HG03439 (cell line): Measurements from ENCODE around the gene LRCH1.

Source experiments
- ATAC-seq: cut with Tn5 transposase; IDR thresholded peaks from one replicate; pipeline ENCODE4 v1.9.1; 2021; ENCODE audit warnings: mild to moderate bottlenecking, moderate library complexity; ENCODE audit not compliant: unreplicated experiment

Gene LRCH1

DNA sequence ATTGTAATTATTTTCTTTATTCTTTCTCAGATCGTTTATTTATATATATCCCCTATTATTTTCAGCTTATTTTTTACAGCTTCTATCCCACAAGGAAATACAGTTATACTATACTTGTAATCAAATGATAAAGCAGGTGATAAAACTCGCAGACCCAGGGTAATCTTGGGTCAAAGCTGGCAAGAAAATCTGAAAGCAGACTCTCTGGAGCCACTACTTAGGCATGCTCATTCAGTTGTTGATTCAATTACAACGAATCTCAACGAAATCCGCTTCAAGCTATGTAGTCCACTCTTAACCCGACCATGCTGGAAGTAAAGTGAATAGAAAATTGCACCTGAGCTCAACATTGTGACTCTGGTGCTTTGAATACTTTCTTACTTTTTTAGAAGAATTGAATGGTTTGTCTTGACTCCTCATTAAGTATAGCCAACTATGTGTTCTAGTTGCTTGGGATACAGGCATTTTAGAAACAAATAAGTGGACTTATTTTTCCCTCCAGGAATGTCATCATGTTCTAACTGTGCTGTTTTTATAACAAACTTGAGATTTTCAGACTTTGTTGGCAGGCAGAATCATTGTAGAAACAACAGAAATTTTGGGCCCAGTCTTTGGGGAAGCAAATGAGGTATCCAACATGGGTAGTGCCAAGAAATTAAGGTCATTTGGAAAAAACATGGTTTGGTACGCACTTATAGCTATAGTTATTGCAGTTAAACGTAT is 222.6 kb downstream of the LRCH1 start:
- ATAC-seq = no peak

DNA sequence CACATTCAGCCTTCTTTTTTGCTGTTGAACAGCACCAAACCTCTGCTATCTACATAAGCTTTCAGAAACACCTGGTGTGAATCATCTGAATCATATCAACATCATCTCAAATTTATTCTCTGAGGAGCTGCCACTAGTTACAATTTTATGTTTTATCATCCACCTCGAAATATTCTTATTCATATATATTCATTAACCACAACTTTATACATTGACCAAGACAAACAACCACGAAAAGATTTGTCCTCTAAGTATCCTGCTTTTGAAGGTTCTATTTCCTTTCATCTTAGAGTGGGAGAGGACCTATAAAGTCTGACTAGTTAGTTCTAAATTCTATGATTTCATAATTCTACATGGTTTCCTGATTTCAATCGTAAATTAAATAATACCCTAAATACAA is 225.1 kb downstream of the LRCH1 start:
- ATAC-seq = no peak

DNA sequence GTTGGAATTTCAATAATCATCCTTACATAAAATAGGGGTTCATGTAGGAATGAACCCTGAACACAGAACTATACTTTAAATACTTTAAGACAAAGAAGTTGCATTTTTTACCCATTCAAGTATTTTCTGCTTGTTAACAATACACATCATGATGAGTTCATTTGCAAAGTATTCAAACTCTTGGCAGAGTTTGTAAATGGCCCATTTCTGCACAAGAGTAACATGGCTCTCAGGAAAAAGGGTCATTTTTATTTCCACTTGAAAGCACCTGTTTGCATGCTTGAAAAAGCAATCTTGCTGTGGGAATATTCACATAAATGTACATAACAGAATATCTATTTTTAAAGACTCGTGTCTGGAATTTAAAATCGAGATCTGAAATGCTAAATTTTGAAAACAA is 225.9 kb downstream of the LRCH1 start:
- ATAC-seq = no peak

DNA sequence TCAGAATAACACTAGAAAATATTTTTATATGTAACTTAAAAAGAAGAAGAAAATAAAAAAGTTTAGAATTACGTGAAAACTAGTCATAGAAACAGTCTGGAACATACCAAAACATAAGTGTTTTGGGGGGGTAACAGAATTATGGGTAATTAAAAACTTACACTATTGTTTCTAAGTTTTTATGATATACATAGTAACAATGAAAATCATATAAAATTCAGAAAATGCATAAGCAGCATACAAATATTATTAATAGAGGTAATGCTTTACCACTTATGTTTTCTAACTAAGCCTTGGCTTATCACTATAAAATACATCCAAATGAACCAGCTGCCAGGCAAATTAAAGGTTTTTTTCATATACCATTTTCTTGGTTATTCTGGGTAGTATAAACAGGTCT is 229.1 kb downstream of the LRCH1 start:
- ATAC-seq = no peak

DNA sequence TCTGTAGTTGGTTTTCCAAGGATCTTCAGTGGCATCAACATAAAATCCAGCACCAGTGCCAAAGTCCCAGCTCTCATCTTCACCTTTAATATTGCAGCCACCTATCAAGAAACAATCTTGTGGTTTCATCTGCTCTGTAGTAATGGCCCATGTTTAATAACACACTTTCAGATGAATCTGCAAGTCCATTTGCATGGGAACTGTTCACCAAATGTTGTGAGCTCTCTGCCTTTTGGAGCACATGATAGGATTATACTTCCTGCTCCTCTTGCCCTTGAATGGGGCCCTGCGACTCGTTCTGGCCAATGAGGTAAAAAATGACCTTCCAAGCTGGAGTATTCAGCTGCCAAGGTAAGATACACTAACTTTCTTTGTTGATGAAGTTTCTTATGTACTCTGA is 229.7 kb downstream of the LRCH1 start:
- ATAC-seq = no peak

DNA sequence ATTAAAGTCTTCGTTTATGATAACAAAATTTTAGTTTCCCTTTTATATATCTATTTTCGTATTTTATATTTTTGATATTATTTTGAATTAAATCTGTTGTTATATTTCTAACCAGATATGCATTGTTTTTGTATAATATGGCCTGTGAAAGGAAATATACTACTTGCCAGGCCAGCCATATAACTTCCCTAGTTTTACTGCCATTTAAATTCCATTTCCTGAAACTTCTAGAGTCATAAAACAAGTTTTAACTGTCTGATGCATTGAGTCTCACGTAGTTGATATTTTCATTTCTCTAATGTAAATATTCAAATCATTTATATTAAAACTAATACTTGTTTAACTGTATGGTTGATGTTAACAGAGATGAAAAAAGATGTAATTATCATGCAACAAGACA is 230.5 kb downstream of the LRCH1 start:
- no peak for ATAC-seq

DNA sequence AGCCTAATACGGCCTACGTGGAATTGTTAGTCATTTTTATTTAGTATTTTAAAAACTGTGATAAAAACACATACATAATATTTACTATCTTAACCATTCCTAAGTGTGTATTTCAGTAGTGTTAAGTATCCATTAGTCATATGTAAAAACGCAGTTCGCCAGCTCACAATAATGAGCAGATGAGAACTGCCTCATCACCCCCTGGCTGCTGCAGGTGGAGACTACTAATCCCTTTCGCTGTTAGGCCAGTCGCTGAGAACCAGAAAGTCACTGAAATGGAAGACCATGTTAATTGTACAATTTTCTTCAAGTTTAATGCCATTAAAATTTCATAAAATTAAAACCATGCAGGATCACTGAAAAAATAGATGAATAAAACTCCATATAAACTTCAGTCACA is 242.4 kb downstream of the LRCH1 start:
- ATAC-seq = no peak

DNA sequence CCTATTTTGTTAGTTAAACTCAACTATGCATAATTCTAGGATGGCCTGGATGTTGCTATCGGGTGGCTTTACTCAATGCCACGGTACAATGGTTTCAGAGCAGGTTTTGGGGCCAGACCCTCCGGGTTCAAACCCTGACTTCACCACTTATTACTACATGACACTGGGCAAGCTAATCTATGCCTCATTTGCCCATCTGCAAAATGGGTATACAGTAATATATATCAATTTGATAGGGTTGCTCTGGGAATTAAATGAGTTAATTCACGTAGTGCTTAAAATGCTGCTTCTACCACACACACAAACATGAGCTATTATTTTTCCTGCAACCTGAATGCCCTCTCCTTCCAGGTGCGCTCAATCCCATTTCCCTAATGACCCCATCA is 243.2 kb downstream of the LRCH1 start:
- no peak for ATAC-seq

DNA sequence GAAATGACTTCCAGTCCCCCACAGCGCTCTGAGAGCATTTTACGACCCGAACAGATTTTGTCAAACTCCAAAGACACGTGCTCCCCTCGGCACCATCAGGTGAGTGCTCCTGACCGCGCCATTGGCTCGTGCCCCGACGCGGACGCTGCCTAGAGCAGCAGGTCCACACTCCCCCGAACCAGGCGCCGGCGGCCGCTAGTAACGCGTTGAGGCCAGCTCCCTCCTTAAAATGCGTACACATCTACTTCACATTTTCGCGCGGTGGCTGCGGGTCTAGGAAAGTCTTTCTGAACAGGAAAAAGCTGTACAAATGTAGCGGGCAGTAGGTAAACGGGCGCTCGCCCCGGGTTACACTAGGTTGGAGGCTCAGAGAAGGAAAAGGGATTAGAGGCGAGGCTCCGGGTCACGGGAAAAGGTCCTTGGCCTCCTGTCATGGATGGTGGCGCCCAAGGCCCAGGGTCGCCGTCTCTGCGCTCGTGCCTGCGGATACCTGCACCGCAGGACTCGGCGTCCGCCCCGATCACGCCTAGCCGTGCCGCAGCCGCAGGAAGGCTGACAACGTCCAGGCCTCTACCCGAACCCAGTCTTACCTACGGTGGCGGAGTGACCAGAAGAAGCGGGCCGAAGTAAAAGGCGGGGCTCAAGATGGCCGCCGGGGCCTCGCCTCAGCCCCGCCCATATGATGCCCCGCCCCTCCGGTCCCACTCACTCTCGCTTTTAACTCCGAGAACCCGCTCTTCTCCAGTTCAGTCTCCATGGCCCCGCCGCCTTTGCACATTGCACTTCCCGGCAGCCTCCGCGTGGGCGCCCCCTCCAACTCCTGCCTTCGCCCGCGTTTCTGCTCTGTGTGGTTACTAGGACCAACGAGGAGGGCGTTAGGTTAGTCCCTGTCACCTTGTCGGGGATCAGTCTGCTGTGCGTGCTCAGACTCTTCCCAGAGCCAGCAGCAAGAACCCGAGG is 243.8 kb downstream of the LRCH1 start, which contains the start of gene ESD:
TSS of gene ESD (minus strand) at position 647 of the 960 bp plus-strand sequence. CDS start 5,748 bp downstream, outside the sequence.
- peak; percentile 92 for ATAC-seq

DNA sequence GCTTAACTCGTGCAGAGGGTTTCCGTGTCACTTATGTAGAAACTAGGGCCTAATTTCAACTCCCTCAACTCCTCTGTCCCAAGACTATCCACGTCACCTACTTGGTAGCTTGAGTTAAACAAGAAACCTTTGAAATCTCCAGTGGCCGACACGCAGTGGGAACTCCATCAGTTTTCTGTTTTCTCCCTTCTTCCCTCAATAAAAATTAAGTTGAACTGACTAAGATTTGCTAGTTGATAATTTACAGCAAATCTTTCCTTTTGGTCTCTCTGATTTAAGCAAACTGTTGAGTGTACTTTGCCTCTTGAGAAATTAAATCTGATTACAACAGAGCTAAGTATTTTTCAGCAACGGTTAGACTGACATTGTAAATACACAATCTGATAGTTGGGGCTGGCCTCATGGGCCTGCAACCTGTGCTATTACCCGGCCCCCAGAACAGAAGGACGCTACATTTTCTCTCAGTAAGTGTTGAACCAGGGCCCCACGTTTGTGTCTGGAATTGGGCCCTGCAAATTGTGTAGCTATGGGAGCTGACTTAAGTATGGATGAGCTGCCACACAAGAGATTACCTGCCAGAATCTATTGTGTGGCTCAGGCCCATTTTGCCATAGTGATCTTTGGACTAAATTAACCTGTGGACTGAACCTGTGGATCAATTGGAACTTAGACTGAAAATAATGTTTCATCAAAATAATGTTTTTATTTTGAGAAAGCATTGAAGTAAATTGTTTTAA is 244.7 kb downstream of the LRCH1 start:
- no peak for ATAC-seq

DNA sequence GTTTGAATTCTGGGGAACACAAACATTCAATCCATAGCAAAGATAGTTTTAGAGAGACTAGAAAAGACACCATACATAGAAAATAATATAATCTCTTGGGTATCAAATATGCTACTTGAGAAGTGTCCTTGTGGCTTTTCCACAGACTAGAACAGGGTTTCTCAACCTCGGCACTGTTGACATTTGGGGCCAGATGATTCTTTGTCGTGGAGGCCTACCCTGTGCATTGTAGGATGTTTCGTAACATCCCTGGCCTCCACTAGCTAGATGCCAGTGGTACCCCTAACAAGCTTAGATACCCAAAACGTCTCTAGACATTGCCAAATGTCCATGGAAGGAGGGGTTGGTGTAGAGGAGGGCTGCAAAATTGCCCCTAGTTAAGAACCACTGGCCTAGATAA is 246.2 kb downstream of the LRCH1 start:
- no peak for ATAC-seq

DNA sequence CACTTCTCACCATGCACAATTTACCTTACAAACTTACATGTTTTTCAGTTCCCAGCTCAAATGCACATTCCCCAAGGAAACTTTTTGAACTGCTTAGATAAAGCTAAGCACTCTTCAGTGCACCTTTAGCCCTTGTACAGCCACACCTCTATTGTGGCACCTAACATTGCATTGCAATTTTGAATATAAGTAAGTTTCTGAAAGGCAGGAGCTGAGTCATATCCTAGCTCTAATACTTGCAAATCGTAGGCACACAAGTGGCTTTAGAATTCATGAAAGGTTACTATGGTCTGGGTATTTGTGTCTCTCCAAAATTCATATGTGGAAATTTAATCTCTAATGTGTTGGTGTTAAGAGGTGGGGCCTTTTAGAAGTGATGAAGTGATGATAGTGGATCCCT is 248.9 kb downstream of the LRCH1 start:
- no peak for ATAC-seq
